DOHH2 (cell line): Measurements from ENCODE around the gene PCYOX1L.
A peak's percentile ranks its signal among the peaks of the same experiment; 100 is the strongest.

Experiments
- H3F3A ChIP-seq: fragments of 200-600 bp; sonication (generic), shearing (Covaris generic); 2 replicates; pipeline ENCODE4 v1.6.0; 2016; ENCODE audit warnings: antibody characterized with exemption, mild to moderate bottlenecking; ENCODE audit not compliant: control insufficient read depth, insufficient read depth
- H3K27ac ChIP-seq: fragments of 200-600 bp; sonication (generic); 2 replicates; pipeline ENCODE4 v1.5.1; 2014; ENCODE audit warnings: low read depth, mild to moderate bottlenecking, low read length, moderate library complexity
- H3K27me3 ChIP-seq: fragments of 200-600 bp; sonication (generic); 2 replicates; pipeline ENCODE4 v1.6.1; 2014; ENCODE audit warnings: mild to moderate bottlenecking, low read length, mixed read lengths; ENCODE audit not compliant: control insufficient read depth
- H3K36me3 ChIP-seq: fragments of 200-600 bp; sonication (generic); 2 replicates; pipeline ENCODE4 v1.6.1; 2014; ENCODE audit warnings: mild to moderate bottlenecking, low read length, moderate library complexity, mixed read lengths; ENCODE audit not compliant: control insufficient read depth
- H3K4me1 ChIP-seq: fragments of 200-600 bp; sonication (generic); 2 replicates; pipeline ENCODE4 v1.6.1; 2014; ENCODE audit warnings: mild to moderate bottlenecking, low read length, mixed read lengths; ENCODE audit not compliant: control insufficient read depth
- H3K4me2 ChIP-seq: fragments of 200-600 bp; sonication (generic); 2 replicates; pipeline ENCODE4 v1.6.0; 2014; ENCODE audit warnings: mild to moderate bottlenecking, low read length, moderate library complexity
- H3K4me3 ChIP-seq: fragments of 200-600 bp; sonication (generic); 2 replicates; pipeline ENCODE4 v1.5.1; 2014; ENCODE audit warnings: mild to moderate bottlenecking, low read length, mixed read lengths
- H3K79me2 ChIP-seq: fragments of 200-600 bp; sonication (generic); 2 replicates; pipeline ENCODE4 v1.6.1; 2014; ENCODE audit warnings: mild to moderate bottlenecking, low read length, mixed read lengths; ENCODE audit not compliant: control insufficient read depth
- H3K9me2 ChIP-seq: fragments of 200-600 bp; sonication (generic); replicated peaks from 2 replicates; pipeline ENCODE4 v1.6.1; 2014; ENCODE audit warnings: mild to moderate bottlenecking, low read length, mixed read lengths; ENCODE audit not compliant: control insufficient read depth
- H3K9me3 ChIP-seq: fragments of 200-600 bp; sonication (generic); 2 replicates; pipeline ENCODE4 v1.6.1; 2014; ENCODE audit warnings: antibody characterized with exemption, low read length, mixed read lengths; ENCODE audit not compliant: control insufficient read depth, insufficient read depth
- H4K20me1 ChIP-seq: fragments of 200-600 bp; sonication (generic); 2 replicates; pipeline ENCODE4 v1.6.0; 2014; ENCODE audit warnings: low read depth, mild to moderate bottlenecking, antibody characterized with exemption, low read length, moderate library complexity; ENCODE audit not compliant: control insufficient read depth, insufficient read depth
- CTCF ChIP-seq: fragments of 200-600 bp; sonication (generic); IDR thresholded peaks from one replicate; pipeline ENCODE4 v1.5.1; 2014; ENCODE audit warnings: antibody characterized with exemption, mild to moderate bottlenecking, low read depth, low read length; ENCODE audit not compliant: poor library complexity, severe bottlenecking
- EZH2phosphoT487 ChIP-seq: fragments of 200-600 bp; sonication (generic); IDR thresholded peaks from 2 replicates; pipeline ENCODE4 v1.6.1; 2017; ENCODE audit warnings: borderline replicate concordance, mild to moderate bottlenecking, antibody characterized with exemption, low read length, moderate library complexity, mixed read lengths

PCYOX1L gene

DNA sequence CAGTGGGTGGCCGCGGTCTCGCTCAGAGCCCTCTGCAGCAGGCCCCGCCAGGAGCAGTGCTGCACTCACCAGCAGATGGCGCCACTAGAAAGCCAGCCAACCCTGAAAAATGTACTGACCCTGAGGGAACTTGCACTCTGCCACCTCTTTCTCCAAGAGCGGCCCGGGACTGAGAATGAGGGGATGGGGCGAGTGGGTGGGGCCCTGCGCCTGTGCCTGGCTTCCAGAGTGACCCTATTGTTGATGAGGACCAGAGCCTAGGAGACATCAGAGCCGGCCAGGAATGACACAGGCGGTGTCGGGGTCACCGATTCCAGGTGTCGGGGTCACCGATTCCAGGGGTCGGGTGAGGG is 24.1 kb downstream of the PCYOX1L start:
- Histone ChIP-seq H3K9me2 (no peaks in the 10 kb centered on the region), H3K9me3 (no peaks in the 10 kb centered on the region), H3K79me2 (no peaks in the 10 kb centered on the region), H3K4me1 (no peaks in the 10 kb centered on the region), H3K36me3 (no peaks in the 10 kb centered on the region), H3K27me3 (peaks cover under 1% of the 10 kb centered on the region; the same call in 1 of the 2 replicates), H3F3A (no peaks in the 10 kb centered on the region), H3K27ac (no peak overlapping the region), H4K20me1 (0 out of 2 replicates have a peak, but pooled peaks cover 3% of the 10 kb centered on the region), H3K4me2 (no peak overlapping the region), H3K4me3 (no peak overlapping the region)
- TF ChIP-seq EZH2phosphoT487: no peak
- peak; percentile 98 for TF ChIP-seq CTCF

DNA sequence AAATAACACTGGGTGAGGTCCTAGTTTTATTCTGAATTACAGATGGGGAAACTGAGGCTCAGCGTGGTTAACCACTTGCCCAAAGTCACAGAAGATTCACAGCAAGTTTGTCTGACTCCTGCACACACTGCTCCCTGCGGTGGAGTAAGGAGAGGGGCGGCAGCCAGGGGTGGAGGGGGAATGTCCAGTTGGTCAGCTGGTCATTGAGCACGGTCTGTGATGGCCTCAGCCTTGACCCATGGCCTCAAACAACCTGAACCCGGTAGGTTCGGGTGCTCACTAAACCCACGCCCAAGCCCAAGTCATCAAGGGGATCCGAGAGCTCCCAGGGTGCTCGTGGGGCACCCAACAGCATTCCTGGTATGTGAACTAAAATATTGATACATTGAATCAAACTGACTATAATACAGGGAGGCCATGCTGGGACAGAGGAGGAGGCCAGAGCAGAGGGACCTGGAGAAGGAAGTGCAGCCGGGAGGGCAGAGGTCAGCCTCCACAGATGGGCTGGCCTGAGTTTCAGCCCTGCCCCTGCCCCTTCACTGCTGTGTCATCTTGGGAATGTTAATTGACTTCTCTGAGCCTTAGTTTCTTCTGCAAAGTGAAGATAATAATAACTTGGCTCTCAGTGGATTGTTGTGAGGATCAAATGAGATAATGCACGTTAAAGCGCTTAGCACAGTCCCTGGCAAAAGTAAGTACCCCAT is 24.8 kb downstream of the PCYOX1L start:
- no peaks in the 10 kb centered on the region for H3K36me3 ChIP-seq
- no peaks in the 10 kb centered on the region for H3F3A ChIP-seq
- no peak overlapping the region for H3K27ac ChIP-seq
- no peak overlapping the region for H3K4me3 ChIP-seq
- no peaks in the 10 kb centered on the region for H4K20me1 ChIP-seq
- TF ChIP-seq EZH2phosphoT487 (no peak), CTCF (no peak)
- H3K79me2 ChIP-seq: no peaks in the 10 kb centered on the region
- H3K4me1 ChIP-seq: no peaks in the 10 kb centered on the region
- peaks cover 4% of the 10 kb centered on the region; the same call in 1 of the 2 replicates for H3K27me3 ChIP-seq
- no peak overlapping the region for H3K4me2 ChIP-seq
- no peaks in the 10 kb centered on the region for H3K9me2 ChIP-seq
- no peaks in the 10 kb centered on the region for H3K9me3 ChIP-seq

- Histone ChIP-seq H3K36me3 (no peaks in the 10 kb centered on the region), H3K4me1 (no peaks in the 10 kb centered on the region), H3K27ac (no peak overlapping the region), H4K20me1 (no peaks in the 10 kb centered on the region), H3K4me2 (no peak overlapping the region), H3F3A (no peaks in the 10 kb centered on the region), H3K27me3 (peaks cover 5% of the 10 kb centered on the region; the same call in 1 of the 2 replicates), H3K79me2 (no peaks in the 10 kb centered on the region), H3K9me2 (no peaks in the 10 kb centered on the region), H3K9me3 (no peaks in the 10 kb centered on the region), H3K4me3 (no peak overlapping the region)
- no peak for TF ChIP-seq CTCF
- TF ChIP-seq EZH2phosphoT487: no peak
Measured at GRCh38 chr5:149383399-149383798, 25.6 kb downstream of the PCYOX1L start.
